ENCODE data around the gene RIMBP2.

The RIMBP2 gene

GRCh38 chr12:130480231-130480630, 235.9 kb downstream of the RIMBP2 start:
- H3K4me3 ChIP-seq (ENCODE audit: low read depth, low read length), result no peak overlapping the region
- TF ChIP-seq CTCF (IDR thresholded peaks at IDR 0.05; ENCODE audit: borderline replicate concordance, insufficient read depth, low read depth, low read length), result no peak

- no peak for TF ChIP-seq CTCF (IDR thresholded peaks at IDR 0.05; ENCODE audit: borderline replicate concordance, insufficient read depth, low read depth, low read length)
These were observed 236.5 kb downstream of the RIMBP2 start for GRCh38 chr12:130479401-130480125.

DNA sequence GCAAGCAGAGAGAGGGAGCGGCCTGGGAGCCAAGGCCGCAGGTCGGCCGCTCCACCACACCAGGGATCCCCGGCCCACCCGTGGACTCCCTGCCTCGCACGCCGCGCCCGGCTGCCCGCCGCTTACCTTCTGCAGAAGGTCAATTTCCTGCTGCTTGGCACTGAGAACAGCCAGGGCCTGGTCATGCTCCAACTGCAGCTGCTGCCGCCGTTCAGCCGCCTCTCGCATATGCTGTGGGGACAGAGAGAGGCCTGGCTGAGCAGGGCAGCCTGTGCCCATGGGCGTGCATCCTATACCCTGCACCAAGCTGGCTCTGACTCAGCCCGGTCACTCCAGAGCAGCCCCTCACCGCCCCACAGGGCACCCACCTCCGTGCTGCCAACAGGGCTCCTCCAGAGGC, 237.3 kb downstream of the RIMBP2 start:
- TF ChIP-seq CTCF (IDR thresholded peaks at IDR 0.05; ENCODE audit: borderline replicate concordance, insufficient read depth, low read depth, low read length), result no peak
- no peak overlapping the region for H3K4me3 ChIP-seq (ENCODE audit: low read depth, low read length)

More at GRCh38 chr12:130479401-130480125, 236.5 kb downstream of the RIMBP2 start:
- H3K4me3 ChIP-seq (ENCODE audit: low read depth, low read length), result no peak overlapping the region

GRCh38 chr12:130477701-130478100, 238.4 kb downstream of the RIMBP2 start:
- no peak for TF ChIP-seq CTCF (IDR thresholded peaks at IDR 0.05; ENCODE audit: borderline replicate concordance, insufficient read depth, low read depth, low read length)
- H3K4me3 ChIP-seq (ENCODE audit: low read depth, low read length), result no peak overlapping the region

DNA sequence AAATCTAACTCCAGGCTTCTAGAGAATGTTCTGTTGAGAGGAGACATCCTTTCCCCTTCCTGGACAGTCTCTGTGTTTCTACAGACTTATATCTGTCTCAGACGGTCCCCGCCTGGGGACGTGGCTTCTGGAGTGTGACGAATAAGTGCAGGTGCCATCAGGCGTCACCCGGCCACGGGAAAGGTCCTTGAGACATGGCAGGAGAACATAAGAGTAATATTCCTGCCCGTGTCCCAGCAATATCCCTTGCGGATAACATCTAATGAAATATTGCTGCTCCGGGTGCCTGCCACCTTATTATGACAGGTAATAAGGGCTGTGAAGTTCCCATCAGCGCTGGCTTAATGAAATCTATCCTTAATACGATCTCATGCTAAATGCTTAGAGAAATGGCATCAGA, 238.8 kb downstream of the RIMBP2 start:
- TF ChIP-seq CTCF (IDR thresholded peaks at IDR 0.05; ENCODE audit: borderline replicate concordance, insufficient read depth, low read depth, low read length), result no peak
- H3K4me3 ChIP-seq (ENCODE audit: low read depth, low read length), result no peak overlapping the region

GRCh38 chr12:130476451-130477135, 239.5 kb downstream of the RIMBP2 start:
- no peak for TF ChIP-seq CTCF (IDR thresholded peaks at IDR 0.05; ENCODE audit: borderline replicate concordance, insufficient read depth, low read depth, low read length)

More at GRCh38 chr12:130476451-130477135, 239.5 kb downstream of the RIMBP2 start:
- no peak overlapping the region for H3K4me3 ChIP-seq (ENCODE audit: low read depth, low read length)

Measured in GM12875 (cell line).